Keratinocyte (primary cell): Measurements from ENCODE around the gene PTRHD1.

Experiments
- EZH2 ChIP-seq: IDR thresholded peaks from one replicate; pipeline ENCODE4 v1.6.1; 2012; ENCODE audit warnings: inconsistent platforms, mild to moderate bottlenecking, low read length, moderate library complexity
- TF ChIP-seq, protein P1 (sequence below), 3 experiments: IDR thresholded peaks in 1 of 3; conservative IDR thresholded peaks in 1 of 3; optimal IDR thresholded peaks in 1 of 3; 2 replicates in 2 of 3; 3 replicates in 1 of 3; pipeline versions ENCODE3 to v1.5.1; 2011; ENCODE audit warnings: low read length in 3 of 3, mild to moderate bottlenecking in 3 of 3, moderate library complexity in 2 of 3, control low read depth in 1 of 3, inconsistent platforms in 1 of 3; ENCODE audit not compliant: insufficient read depth in 2 of 3; ENCODE audit errors: extremely low read depth in 1 of 3

DNA sequence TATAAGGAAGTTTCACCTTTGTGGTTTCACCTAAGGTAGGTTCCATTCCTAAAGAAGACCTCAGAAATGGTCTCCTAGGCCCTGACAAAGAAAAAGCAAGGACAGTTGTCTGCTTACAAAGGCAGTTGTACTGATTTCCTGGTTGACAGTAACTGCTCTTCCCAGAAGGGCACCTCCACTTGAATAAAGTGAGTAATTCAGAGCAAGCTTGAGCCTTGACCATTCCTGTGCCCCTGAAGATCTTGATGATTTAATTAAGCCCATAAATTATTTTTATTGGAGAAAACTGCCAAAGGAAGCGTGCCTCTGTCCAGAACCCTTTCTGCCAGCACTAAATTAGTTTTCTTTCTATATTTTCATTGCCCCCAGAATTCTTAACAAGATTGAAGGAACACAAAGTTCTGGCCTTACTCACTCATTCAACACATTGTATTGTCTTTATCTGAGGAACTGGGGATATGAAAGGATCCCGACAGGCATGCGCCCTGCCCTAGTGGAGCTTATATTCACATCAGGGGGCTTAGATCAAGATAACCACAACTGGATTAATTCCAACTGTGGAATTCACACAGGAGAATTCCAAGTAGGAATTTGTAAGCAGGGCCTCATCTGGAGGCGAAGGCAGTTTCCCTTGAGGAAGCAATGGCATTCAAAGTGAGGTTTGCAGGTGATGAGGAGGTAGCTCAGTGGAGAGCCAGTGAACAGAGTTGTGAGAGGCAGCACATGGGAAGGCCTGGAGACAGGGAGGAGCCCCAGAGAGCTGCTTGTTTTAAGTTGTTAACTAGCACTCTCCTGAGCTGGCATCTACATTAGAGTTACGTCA lies 21.2 kb downstream of the PTRHD1 start:
- TF ChIP-seq, protein P1, sequence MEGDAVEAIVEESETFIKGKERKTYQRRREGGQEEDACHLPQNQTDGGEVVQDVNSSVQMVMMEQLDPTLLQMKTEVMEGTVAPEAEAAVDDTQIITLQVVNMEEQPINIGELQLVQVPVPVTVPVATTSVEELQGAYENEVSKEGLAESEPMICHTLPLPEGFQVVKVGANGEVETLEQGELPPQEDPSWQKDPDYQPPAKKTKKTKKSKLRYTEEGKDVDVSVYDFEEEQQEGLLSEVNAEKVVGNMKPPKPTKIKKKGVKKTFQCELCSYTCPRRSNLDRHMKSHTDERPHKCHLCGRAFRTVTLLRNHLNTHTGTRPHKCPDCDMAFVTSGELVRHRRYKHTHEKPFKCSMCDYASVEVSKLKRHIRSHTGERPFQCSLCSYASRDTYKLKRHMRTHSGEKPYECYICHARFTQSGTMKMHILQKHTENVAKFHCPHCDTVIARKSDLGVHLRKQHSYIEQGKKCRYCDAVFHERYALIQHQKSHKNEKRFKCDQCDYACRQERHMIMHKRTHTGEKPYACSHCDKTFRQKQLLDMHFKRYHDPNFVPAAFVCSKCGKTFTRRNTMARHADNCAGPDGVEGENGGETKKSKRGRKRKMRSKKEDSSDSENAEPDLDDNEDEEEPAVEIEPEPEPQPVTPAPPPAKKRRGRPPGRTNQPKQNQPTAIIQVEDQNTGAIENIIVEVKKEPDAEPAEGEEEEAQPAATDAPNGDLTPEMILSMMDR (optimal IDR thresholded peaks at IDR 0.05 in 1 of 3, IDR thresholded peaks at IDR 0.05 in 1 of 3, conservative IDR thresholded peaks at IDR 0.05 in 1 of 3; ENCODE audit: extremely low read depth in 1 of 3, insufficient read depth in 2 of 3, low read length in 3 of 3) = no peak
- TF ChIP-seq EZH2 = no peak
